ENCODE results near the gene GAS2L1. TPM values are rescaled to one million over a fixed set of nuclear protein-coding genes. Genes with fewer than 3 reads are reported as not detected.

The GAS2L1 gene
- total RNA-seq, 1 experiment from 2014 or later = 68.8 TPM

GRCh38 chr22:29334148-29334547, 27.7 kb downstream of the GAS2L1 start:
- TF ChIP-seq TCF7L2 (IDR thresholded peaks at IDR 0.05; ENCODE audit: low read depth, low read length) (no peak), SIN3A (IDR thresholded peaks at IDR 0.05; ENCODE audit: borderline replicate concordance, insufficient read depth, low read depth, low read length) (no peak), POLR2AphosphoS5 (IDR thresholded peaks at IDR 0.05; ENCODE audit: low read depth, low read length) (no peak), CTCF (IDR thresholded peaks at IDR 0.05) (no peak), REST (IDR thresholded peaks at IDR 0.05; ENCODE audit: insufficient read depth in 1 of 2, low read depth in 2 of 2, low read length in 1 of 2) (no peak)
- in situ Hi-C loops (cut with HindIII; ENCODE audit: low pct_unique_long_range_greater_than_20kb, low sequenced_read_pairs) (no loop called here), intact Hi-C loops (cut with micrococcal nuclease; ENCODE audit: unreplicated experiment) (no loop called here)
- no peaks in the 10 kb centered on the region for H3K9me3 ChIP-seq (ENCODE audit: control insufficient read depth, insufficient read depth, low read depth, low read length)
- no peak overlapping the region for H3K4me3 ChIP-seq (ENCODE audit: low read depth in 2 of 2, low read length in 2 of 2)
- H3K27ac ChIP-seq (ENCODE audit: low read length) = no peak overlapping the region
- CTCF ChIA-PET = no interaction called here
- BruUV-seq (replicated peaks) = no TSS peak
- ATAC-seq (no peak), DNase-seq (ENCODE audit: low read depth, low spot score) (no peak)
- no peaks in the 10 kb centered on the region for H3K27me3 ChIP-seq (ENCODE audit: control insufficient read depth, insufficient read depth, low read length)
- H3K36me3 ChIP-seq (ENCODE audit: control insufficient read depth, insufficient read depth, low read length) = no peaks in the 10 kb centered on the region
- POLR2A ChIA-PET = no interaction called here
- H3K4me1 ChIP-seq (ENCODE audit: control insufficient read depth, insufficient read depth, low read length) = no peaks in the 10 kb centered on the region

GRCh38 chr22:29334696-29335344, 28.4 kb downstream of the GAS2L1 start:
- Histone ChIP-seq H3K36me3 (ENCODE audit: control insufficient read depth, insufficient read depth, low read length) (no peaks in the 10 kb centered on the region), H3K4me1 (ENCODE audit: control insufficient read depth, insufficient read depth, low read length) (no peaks in the 10 kb centered on the region), H3K27me3 (ENCODE audit: control insufficient read depth, insufficient read depth, low read length) (no peaks in the 10 kb centered on the region), H3K4me3 (ENCODE audit: low read depth in 2 of 2, low read length in 2 of 2) (no peak overlapping the region), H3K9me3 (ENCODE audit: control insufficient read depth, insufficient read depth, low read depth, low read length) (no peaks in the 10 kb centered on the region), H3K27ac (ENCODE audit: low read length) (no peak overlapping the region)
- no peak for DNase-seq (ENCODE audit: low read depth, low spot score)
- intact Hi-C loops (cut with micrococcal nuclease; ENCODE audit: unreplicated experiment) (no loop called here), in situ Hi-C loops (cut with HindIII; ENCODE audit: low pct_unique_long_range_greater_than_20kb, low sequenced_read_pairs) (no loop called here)
- TF ChIP-seq POLR2AphosphoS5 (IDR thresholded peaks at IDR 0.05; ENCODE audit: low read depth, low read length) (no peak), TCF7L2 (IDR thresholded peaks at IDR 0.05; ENCODE audit: low read depth, low read length) (no peak), REST (IDR thresholded peaks at IDR 0.05; ENCODE audit: insufficient read depth in 1 of 2, low read depth in 2 of 2, low read length in 1 of 2) (no peak), SIN3A (IDR thresholded peaks at IDR 0.05; ENCODE audit: borderline replicate concordance, insufficient read depth, low read depth, low read length) (no peak)
- ChIA-PET CTCF (no interaction called here), POLR2A (no interaction called here)
- BruUV-seq (replicated peaks) = no TSS peak
- ATAC-seq = peak; percentile 60
